K562 (cell line): Measurements from ENCODE around the gene OGDH. TPM values are rescaled to one million over a fixed set of nuclear protein-coding genes. Genes with fewer than 3 reads are reported as not detected.

ENCODE experiments used
- ARHGAP35 ChIP-seq: fragments of 450-650 bp; IDR thresholded peaks from 2 replicates; pipeline ENCODE4 v1.6.1; 2018; ENCODE audit not compliant: partially characterized antibody
- CHCHD3 ChIP-seq: fragments of 250-450 bp; sonication (Bioruptor Pico); IDR thresholded peaks from 2 replicates; pipeline ENCODE4 v2.1.2; 2022; ENCODE audit warnings: mild to moderate bottlenecking
- CHD4 ChIP-seq: fragments of 200-600 bp; sonication (generic); IDR thresholded peaks from 3 replicates; pipeline ENCODE4 v1.6.1; 2012; ENCODE audit warnings: low read depth, mild to moderate bottlenecking, mixed read lengths, low read length, inconsistent platforms; ENCODE audit not compliant: insufficient read depth, insufficient replicate concordance, poor library complexity, severe bottlenecking
- FOXK2 ChIP-seq, 2 experiments: fragments of 450-650 bp; IDR thresholded peaks in 1 of 2; conservative IDR thresholded peaks in 1 of 2; 2 replicates each; pipeline ENCODE4 v1.6.1; 2016; ENCODE audit warnings: low read depth in 2 of 2, mild to moderate bottlenecking in 1 of 2
- GATA2 ChIP-seq: sonication (generic); formaldehyde crosslinking; IDR thresholded peaks from 2 replicates; pipeline ENCODE4 v1.4.0; 2020; ENCODE audit warnings: mild to moderate bottlenecking, missing genetic modification reagents
- HNRNPUL1 ChIP-seq: fragments of 200-400 bp; formaldehyde crosslinking; IDR thresholded peaks from 2 replicates; pipeline ENCODE4 v1.6.1; 2017; ENCODE audit warnings: low read length
- JUNB ChIP-seq: fragments of 450-650 bp; formaldehyde crosslinking; conservative IDR thresholded peaks from 2 replicates; pipeline ENCODE4 v1.4.0; 2020; ENCODE audit warnings: mild to moderate bottlenecking
- L3MBTL2 ChIP-seq: fragments of 450-650 bp; IDR thresholded peaks from 2 replicates; pipeline ENCODE4 v1.6.1; 2016; ENCODE audit warnings: mild to moderate bottlenecking, moderate library complexity
- LCOR ChIP-seq: sonication (generic); formaldehyde crosslinking; IDR thresholded peaks from 2 replicates; pipeline ENCODE4 v1.8.0; 2022; ENCODE audit warnings: mild to moderate bottlenecking, missing genetic modification reagents
- MAFF ChIP-seq: IDR thresholded peaks from 2 replicates; pipeline ENCODE4 v1.6.1; 2012; ENCODE audit warnings: low read length, improper control_type of control experiment
- NFIX ChIP-seq: fragments of 250-450 bp; sonication (Bioruptor Pico); IDR thresholded peaks from 2 replicates; pipeline ENCODE4 v1.4.0; 2020; ENCODE audit warnings: low read depth, mild to moderate bottlenecking, moderate library complexity
- NONO ChIP-seq, 2 experiments: fragments of 200-400 bp in 1 of 2; fragments of 450-650 bp in 1 of 2; formaldehyde crosslinking in 1 of 2; IDR thresholded peaks; 2 replicates each; pipeline ENCODE4 v1.6.1; 2017; ENCODE audit warnings: low read depth in 2 of 2, mild to moderate bottlenecking in 2 of 2, moderate library complexity in 2 of 2, low read length in 1 of 2
- ZNF253 ChIP-seq: fragments of 250-450 bp; sonication (Bioruptor Pico); conservative IDR thresholded peaks from 2 replicates; pipeline ENCODE4 v1.6.1; 2021; ENCODE audit warnings: mild to moderate bottlenecking
- ZNF384 ChIP-seq: IDR thresholded peaks from 2 replicates; pipeline ENCODE4 v1.6.1; 2012; ENCODE audit warnings: low read depth, low read length, improper control_type of control experiment
- ZNF395 ChIP-seq: fragments of 200-800 bp; sonication (Bioruptor generic); IDR thresholded peaks from 2 replicates; pipeline ENCODE4 v1.6.1; 2017; ENCODE audit warnings: missing genetic modification characterization, missing compliant biosample characterization
- polyA plus RNA-seq, 8 experiments: library from polyadenylated mRNA; depleted of rRNA in 4 of 8; stranded (reverse) in 5 of 8; unstranded in 3 of 8; fragments of >200 nt; fragmentation: Nextera tagmentation in 2 of 8; fragmentation: Illumina TruSeq in 1 of 8; extraction: Ambion mirVana in 2 of 8; extraction: Trizol in 1 of 8; gene quantifications; 2 replicates each; pipeline versions ENCODE4 v1.2.1 to v1.2.3, GENCODE V29; 2011 to 2014; ENCODE audit warnings: inconsistent platforms in 1 of 8, missing spikeins in 1 of 8
- total RNA-seq, 7 experiments: library from RNA; depleted of rRNA in 6 of 7; stranded (reverse); fragments of >200 nt in 6 of 7; fragmentation: Illumina TruSeq in 2 of 7; extraction: Trizol in 2 of 7; gene quantifications; 2 replicates each; pipeline versions ENCODE4 v1.2.1 to v1.2.3, GENCODE V29; 2011 to 2021; ENCODE audit warnings: low replicate concordance in 1 of 7
- TF ChIP-seq, protein P1 (sequence below), 2 experiments: IDR thresholded peaks; 2 replicates each; pipeline ENCODE4 v1.6.1; 2012; ENCODE audit warnings: improper control_type of control experiment in 2 of 2, low read depth in 2 of 2, low read length in 2 of 2, borderline replicate concordance in 1 of 2
- TF ChIP-seq, protein P2 (sequence below): sonication (generic); formaldehyde crosslinking; IDR thresholded peaks from 2 replicates; pipeline ENCODE4 v1.8.0; 2022; ENCODE audit warnings: mild to moderate bottlenecking, missing genetic modification reagents
- TF ChIP-seq, protein P3 (sequence below): fragments of 200-800 bp; sonication (Bioruptor generic); IDR thresholded peaks from 2 replicates; pipeline ENCODE4 v1.6.1; 2017; ENCODE audit warnings: missing genetic modification characterization, missing compliant biosample characterization

The OGDH gene
- total and polyA plus RNA-seq, 9 of the 15 experiments (the other 6 are each of a cell fraction or from before 2014, with no cell fraction given): 3.1 to 80.3 (median 23.5) TPM

GRCh38 chr7:44634839-44635591 is 28.6 kb downstream of the OGDH start (continued):
- TF ChIP-seq, protein P1, sequence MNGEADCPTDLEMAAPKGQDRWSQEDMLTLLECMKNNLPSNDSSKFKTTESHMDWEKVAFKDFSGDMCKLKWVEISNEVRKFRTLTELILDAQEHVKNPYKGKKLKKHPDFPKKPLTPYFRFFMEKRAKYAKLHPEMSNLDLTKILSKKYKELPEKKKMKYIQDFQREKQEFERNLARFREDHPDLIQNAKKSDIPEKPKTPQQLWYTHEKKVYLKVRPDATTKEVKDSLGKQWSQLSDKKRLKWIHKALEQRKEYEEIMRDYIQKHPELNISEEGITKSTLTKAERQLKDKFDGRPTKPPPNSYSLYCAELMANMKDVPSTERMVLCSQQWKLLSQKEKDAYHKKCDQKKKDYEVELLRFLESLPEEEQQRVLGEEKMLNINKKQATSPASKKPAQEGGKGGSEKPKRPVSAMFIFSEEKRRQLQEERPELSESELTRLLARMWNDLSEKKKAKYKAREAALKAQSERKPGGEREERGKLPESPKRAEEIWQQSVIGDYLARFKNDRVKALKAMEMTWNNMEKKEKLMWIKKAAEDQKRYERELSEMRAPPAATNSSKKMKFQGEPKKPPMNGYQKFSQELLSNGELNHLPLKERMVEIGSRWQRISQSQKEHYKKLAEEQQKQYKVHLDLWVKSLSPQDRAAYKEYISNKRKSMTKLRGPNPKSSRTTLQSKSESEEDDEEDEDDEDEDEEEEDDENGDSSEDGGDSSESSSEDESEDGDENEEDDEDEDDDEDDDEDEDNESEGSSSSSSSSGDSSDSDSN (IDR thresholded peaks at IDR 0.05; ENCODE audit: borderline replicate concordance in 1 of 2, low read depth in 2 of 2, low read length in 2 of 2): no peak
- TF ChIP-seq ARHGAP35 (no peak), ZNF384 (no peak), ZNF253 (CRISPR knock-in tag) (no peak), CHD4 (no peak), NFIX (CRISPR knock-in tag) (no peak), JUNB (CRISPR knock-in tag) (no peak), MAFF (no peak), GATA2 (no peak), NONO (IDR thresholded peaks at IDR 0.05; ENCODE audit: low read depth in 2 of 2, low read length in 1 of 2) (no peak), HNRNPUL1 (no peak), L3MBTL2 (peak; percentile 38; the same call in 1 of the 2 replicates), CHCHD3 (CRISPR knock-in tag) (no peak), ZNF395 (CRISPR knock-in tag) (0 out of 2 replicates have a peak, but pooled peaks have one; percentile 35), LCOR (CRISPR knock-in tag) (no peak), FOXK2 (conservative IDR thresholded peaks at IDR 0.05 in 1 of 2, IDR thresholded peaks at IDR 0.05 in 1 of 2; ENCODE audit: low read depth in 2 of 2) (no peak)
- TF ChIP-seq, protein P2, sequence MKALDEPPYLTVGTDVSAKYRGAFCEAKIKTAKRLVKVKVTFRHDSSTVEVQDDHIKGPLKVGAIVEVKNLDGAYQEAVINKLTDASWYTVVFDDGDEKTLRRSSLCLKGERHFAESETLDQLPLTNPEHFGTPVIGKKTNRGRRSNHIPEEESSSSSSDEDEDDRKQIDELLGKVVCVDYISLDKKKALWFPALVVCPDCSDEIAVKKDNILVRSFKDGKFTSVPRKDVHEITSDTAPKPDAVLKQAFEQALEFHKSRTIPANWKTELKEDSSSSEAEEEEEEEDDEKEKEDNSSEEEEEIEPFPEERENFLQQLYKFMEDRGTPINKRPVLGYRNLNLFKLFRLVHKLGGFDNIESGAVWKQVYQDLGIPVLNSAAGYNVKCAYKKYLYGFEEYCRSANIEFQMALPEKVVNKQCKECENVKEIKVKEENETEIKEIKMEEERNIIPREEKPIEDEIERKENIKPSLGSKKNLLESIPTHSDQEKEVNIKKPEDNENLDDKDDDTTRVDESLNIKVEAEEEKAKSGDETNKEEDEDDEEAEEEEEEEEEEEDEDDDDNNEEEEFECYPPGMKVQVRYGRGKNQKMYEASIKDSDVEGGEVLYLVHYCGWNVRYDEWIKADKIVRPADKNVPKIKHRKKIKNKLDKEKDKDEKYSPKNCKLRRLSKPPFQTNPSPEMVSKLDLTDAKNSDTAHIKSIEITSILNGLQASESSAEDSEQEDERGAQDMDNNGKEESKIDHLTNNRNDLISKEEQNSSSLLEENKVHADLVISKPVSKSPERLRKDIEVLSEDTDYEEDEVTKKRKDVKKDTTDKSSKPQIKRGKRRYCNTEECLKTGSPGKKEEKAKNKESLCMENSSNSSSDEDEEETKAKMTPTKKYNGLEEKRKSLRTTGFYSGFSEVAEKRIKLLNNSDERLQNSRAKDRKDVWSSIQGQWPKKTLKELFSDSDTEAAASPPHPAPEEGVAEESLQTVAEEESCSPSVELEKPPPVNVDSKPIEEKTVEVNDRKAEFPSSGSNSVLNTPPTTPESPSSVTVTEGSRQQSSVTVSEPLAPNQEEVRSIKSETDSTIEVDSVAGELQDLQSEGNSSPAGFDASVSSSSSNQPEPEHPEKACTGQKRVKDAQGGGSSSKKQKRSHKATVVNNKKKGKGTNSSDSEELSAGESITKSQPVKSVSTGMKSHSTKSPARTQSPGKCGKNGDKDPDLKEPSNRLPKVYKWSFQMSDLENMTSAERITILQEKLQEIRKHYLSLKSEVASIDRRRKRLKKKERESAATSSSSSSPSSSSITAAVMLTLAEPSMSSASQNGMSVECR (CRISPR knock-in tag): peak; percentile 67; the same call in 1 of the 2 replicates
- TF ChIP-seq, protein P3, sequence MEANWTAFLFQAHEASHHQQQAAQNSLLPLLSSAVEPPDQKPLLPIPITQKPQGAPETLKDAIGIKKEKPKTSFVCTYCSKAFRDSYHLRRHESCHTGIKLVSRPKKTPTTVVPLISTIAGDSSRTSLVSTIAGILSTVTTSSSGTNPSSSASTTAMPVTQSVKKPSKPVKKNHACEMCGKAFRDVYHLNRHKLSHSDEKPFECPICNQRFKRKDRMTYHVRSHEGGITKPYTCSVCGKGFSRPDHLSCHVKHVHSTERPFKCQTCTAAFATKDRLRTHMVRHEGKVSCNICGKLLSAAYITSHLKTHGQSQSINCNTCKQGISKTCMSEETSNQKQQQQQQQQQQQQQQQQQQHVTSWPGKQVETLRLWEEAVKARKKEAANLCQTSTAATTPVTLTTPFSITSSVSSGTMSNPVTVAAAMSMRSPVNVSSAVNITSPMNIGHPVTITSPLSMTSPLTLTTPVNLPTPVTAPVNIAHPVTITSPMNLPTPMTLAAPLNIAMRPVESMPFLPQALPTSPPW (CRISPR knock-in tag): no peak
